DMS 273 (cell line): Measurements from ENCODE around the gene MYL3.

Source experiments
- DNase-seq: peaks from one replicate; lab custom pipeline; 2025; ENCODE audit not compliant: unreplicated experiment; lab: John Stamatoyannopoulos, UW

MYL3 gene

GRCh38 chr3:46865546-46865945 is 2.3 kb upstream of the MYL3 start:
- DNase-seq, result no peak

DNA sequence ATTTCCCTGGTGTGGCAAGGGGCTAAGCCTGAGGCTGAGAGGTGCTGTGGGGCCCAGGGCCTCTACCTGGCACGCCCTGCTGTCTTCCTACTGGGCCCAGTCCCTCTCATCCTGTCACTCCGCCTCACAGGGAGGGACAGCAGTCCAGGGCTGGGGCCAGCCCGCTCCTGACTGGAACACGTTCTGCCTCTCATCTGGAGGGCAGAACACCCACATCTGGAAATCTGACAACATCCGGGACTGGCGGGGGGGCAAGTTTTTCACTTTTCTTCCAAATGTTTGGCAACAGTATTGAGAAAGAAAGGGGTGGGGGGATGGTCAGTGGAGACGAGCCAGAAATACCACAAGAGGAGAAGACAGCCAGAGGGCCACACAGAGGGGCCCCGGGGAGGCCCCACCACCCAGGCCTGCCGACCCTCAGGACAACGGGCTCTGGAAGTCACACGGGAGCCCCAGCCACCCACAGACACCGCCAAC is 1.8 kb upstream of the MYL3 start:
- DNase-seq, result no peak

GRCh38 chr3:46864061-46864881 is 1.0 kb upstream of the MYL3 start:
- DNase-seq, result peak; percentile 22

- DNase-seq, result no peak
Measured at GRCh38 chr3:46862369-46863025, 747 bp downstream of the MYL3 start.

- no peak for DNase-seq
Measured at GRCh38 chr3:46861605-46862368, 1.5 kb downstream of the MYL3 start.

GRCh38 chr3:46860810-46861604 is 2.2 kb downstream of the MYL3 start:
- no peak for DNase-seq

DNA sequence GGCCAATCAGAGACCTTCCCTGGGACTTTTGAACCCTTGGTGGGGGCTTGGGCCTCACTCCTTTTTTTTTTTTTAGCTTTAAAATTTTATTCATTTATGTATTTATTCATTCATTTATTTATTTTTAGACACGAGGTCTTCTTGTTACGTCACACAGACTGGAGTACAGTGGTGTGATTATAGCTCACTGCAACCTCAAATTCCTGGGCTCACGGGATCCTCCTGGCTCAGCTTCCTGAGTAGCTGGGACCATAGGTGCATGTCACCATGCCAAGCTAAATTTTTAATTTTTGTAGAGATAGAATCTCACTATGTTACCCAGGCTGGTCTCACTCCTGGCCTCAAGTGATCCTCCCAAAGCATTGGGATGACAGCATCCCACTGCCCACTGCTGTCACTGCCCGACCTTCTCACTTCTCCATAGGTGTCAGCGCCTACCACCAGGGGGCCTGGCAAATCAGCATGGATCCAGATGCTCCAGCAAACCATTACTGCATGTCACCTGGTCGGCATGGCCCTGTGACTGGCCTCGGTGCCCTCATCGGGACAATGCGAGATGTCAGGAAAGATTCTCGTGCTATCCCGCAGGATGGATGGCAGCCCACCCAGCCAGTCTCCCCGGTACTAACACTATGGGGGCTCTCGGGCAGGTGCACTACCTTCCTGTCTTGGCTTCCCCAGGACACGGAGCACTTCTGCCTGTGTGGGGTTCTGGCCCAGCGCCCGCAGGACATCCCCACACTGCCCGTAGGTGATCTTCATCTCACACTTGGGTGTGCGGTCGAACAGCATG is 3.0 kb downstream of the MYL3 start:
- peak; percentile 38 for DNase-seq

DNA sequence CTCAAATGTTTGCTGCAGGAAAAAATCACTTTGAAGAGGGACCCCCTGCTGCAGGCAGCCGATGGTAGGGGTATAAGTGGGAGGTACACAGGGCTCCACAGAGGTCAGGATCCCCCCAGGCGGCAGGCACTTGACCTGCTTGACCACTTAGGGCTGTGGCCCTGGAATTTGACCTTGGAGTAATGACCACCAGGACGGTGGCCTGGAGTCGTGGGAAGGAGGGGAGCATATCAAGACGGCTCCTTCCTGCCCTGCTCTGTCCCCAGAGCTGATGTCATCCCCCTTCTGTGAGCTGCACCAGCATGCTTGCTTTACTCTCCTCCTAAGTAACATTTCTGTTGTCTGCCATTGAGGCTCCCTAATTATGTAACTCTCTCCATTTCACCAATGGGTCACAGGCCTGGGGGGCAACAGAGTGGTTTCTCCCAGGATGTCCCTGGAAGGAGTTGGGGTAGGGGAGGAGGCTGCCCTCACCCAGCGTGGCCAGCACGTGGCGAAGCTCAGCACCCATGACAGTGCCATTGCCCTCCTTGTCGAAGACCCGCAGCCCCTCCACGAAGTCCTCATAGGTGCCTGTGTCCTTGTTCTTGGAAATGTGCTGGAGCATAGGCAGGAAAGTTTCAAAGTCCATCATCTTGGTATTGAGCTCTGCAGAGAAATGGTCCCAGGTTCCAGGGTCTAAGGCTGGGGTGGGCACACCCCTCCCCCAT is 4.1 kb downstream of the MYL3 start:
- DNase-seq, result no peak

DNA sequence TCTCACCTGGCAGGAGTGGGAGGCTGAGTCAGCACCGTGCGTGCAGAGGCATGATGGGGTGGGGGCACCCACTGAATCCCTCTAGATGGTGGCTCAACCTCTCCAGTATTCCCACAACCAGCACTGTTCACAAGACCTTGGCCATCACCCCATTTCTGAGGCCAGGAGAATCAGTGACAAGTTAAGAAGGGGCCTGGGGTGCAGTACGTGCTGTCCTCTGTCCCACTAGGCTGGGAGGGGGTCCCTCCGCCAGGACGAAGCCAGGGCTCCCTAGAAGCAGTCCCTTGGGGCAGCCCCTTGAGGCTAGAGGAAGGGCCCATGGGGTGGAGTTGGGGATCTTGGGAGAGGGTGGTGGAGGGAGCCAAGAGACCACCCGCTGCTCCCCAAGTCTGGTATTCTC is 4.8 kb downstream of the MYL3 start:
- no peak for DNase-seq

DNA sequence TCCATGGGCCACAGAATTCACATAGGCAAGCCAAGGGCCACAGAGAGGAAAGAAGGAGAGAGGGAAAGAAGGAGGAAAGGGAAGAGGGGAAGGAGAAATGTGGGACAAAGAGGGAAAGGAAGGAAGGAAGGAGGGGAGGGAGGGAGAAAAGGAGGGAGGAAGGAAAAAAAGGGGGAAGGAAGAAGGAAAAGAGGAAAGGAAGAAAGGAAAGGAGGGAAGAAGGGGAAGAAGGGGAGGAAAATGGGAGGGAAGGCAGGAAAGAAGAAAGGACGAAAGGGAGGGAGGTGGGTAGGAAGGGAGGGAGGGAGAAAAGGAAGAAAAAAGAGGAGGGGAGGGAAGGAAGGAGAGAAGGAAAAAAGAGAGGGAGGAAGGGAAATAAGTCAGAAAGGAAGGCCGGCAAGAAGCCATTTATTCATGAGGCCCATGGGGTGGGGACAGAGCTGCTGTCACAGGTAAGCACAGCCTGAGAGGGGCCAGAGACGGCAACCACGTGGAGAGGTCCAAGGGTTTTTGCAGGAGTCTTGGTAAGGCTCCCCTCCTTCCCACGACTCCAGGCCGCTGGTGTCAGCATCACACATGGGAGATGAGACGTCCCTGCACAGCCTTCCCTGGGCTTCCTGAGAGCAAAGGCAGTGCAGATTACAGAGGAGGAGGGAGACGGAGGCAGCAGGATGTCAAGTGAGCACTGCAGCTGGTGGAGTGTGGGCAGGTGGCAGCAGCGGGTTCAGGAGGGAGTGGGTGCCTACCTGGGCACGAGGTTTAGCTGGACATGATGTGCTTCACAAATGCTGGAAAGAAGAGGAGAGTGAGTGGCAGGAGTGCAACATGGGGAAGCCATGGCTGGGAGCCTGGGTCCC is 5.5 kb downstream of the MYL3 start:
- DNase-seq, result no peak

GRCh38 chr3:46856576-46857471 is 6.4 kb downstream of the MYL3 start:
- no peak for DNase-seq

GRCh38 chr3:46854555-46854991 is 8.7 kb downstream of the MYL3 start:
- peak; percentile 44 for DNase-seq

DNA sequence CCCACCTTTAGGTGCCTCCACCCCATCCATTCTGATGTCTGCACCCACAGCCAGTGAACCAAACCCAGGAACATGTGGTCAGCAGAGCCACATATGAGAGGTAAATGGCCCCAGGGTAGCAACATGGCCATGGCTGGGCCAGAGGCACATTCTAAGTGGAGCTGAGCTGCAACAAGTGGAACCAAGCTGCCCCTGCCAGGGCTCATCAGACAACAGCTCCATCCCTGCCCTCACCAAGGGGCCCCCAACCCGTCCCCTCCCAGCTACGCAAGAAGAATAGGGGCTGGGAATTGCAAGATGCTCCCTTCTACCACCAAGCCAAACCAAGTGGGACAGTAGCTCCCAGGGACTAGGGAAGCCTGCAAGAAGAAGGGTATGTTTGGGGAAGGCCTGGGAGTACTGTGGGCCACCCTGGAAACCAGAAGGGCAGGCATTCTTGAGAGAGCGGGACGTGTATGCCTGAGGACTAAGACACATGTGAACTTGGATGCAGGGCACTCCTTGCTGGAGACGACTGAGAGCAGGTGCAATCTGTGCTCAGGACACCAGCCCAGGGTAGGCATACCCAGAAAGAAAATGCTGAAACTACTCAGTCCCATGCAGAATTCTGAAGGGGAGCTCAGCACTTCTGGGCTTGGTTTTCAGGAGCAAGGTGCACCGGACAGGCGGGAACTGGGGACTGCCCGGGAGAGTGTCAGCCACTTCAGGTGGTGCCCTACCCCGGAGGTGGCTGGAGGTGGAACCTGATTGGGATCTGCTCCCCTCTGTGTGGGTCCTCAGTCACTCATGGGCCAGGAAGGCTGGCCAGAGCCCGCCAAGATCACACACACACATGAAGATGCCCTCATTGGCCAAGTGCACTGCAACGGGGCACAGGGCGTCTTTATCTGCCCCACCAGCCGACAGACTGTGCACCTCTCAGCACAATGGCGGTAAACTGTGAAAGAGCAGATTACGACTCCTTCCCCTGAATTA is 9.5 kb downstream of the MYL3 start:
- no peak for DNase-seq

GRCh38 chr3:46852839-46853355 is 10.3 kb downstream of the MYL3 start:
- DNase-seq, result no peak

- no peak for DNase-seq
Measured at GRCh38 chr3:46852334-46852720, 10.9 kb downstream of the MYL3 start.
